GM12872 (cell line): Measurements from ENCODE around the gene RAX.

Source experiments
- CTCF ChIP-seq: IDR thresholded peaks from 3 replicates; pipeline ENCODE4 v1.5.1; 2011; ENCODE audit warnings: low read depth, mild to moderate bottlenecking, low read length, moderate library complexity; ENCODE audit not compliant: insufficient read depth

The RAX gene

GRCh38 chr18:59303656-59304195 is 30.5 kb upstream of the RAX start:
- TF ChIP-seq CTCF, result no peak

- no peak for TF ChIP-seq CTCF
Measured at GRCh38 chr18:59303006-59303405, 29.8 kb upstream of the RAX start.

- no peak for TF ChIP-seq CTCF
Measured at GRCh38 chr18:59301929-59302328, 28.7 kb upstream of the RAX start.

- no peak for TF ChIP-seq CTCF
Measured at GRCh38 chr18:59300676-59301285, 27.5 kb upstream of the RAX start.

GRCh38 chr18:59298871-59299270 is 25.6 kb upstream of the RAX start:
- no peak for TF ChIP-seq CTCF

- no peak for TF ChIP-seq CTCF
Measured at GRCh38 chr18:59293317-59293716, 20.1 kb upstream of the RAX start.

GRCh38 chr18:59286341-59286740 is 13.1 kb upstream of the RAX start:
- no peak for TF ChIP-seq CTCF
